CD4-positive, alpha-beta T cell treated with Interleukin-4 for 4 hours (primary cell): ENCODE data around the gene ADGRA3.
"Not testable (repeated sequence)": the region's sequence is repeated elsewhere in the genome, so short reads cannot be mapped to it uniquely, and the experiment has no call there.

Experiments
- DNase-seq: peaks from one replicate; pipeline ENCODE4 v3.0.0-alpha.2; 2020

Gene ADGRA3

GRCh38 chr4:22478426-22478825, 37.4 kb downstream of the ADGRA3 start:
- no peak for DNase-seq

- no peak for DNase-seq
Observed at GRCh38 chr4:22477813-22478182, 38.1 kb downstream of the ADGRA3 start.

GRCh38 chr4:22477136-22477812, 38.6 kb downstream of the ADGRA3 start:
- DNase-seq: no peak

- DNase-seq: no peak
Observed at GRCh38 chr4:22476011-22476410, 39.9 kb downstream of the ADGRA3 start.

- DNase-seq: not testable (repeated sequence)
Observed at GRCh38 chr4:22475311-22475646, 40.6 kb downstream of the ADGRA3 start.

GRCh38 chr4:22474636-22475310, 41.1 kb downstream of the ADGRA3 start:
- DNase-seq: no peak

- no peak for DNase-seq
Observed at GRCh38 chr4:22473268-22473667, 42.6 kb downstream of the ADGRA3 start.

- DNase-seq: no peak
Observed at GRCh38 chr4:22471999-22472461, 43.8 kb downstream of the ADGRA3 start.

- DNase-seq: no peak
Observed at GRCh38 chr4:22471419-22471818, 44.4 kb downstream of the ADGRA3 start.

- DNase-seq: no peak
Observed at GRCh38 chr4:22466581-22466980, 49.3 kb downstream of the ADGRA3 start.

GRCh38 chr4:22465996-22466395, 49.9 kb downstream of the ADGRA3 start:
- no peak for DNase-seq

- DNase-seq: no peak
Observed at GRCh38 chr4:22465349-22465748, 50.5 kb downstream of the ADGRA3 start.

- no peak for DNase-seq
Observed at GRCh38 chr4:22463179-22463578, 52.7 kb downstream of the ADGRA3 start.

- DNase-seq: no peak
Observed at GRCh38 chr4:22462688-22463087, 53.2 kb downstream of the ADGRA3 start.

- DNase-seq: no peak
Observed at GRCh38 chr4:22460266-22460665, 55.6 kb downstream of the ADGRA3 start.

- no peak for DNase-seq
Observed at GRCh38 chr4:22458098-22458497, 57.8 kb downstream of the ADGRA3 start.

- no peak for DNase-seq
Observed at GRCh38 chr4:22457348-22457747, 58.5 kb downstream of the ADGRA3 start.

GRCh38 chr4:22456291-22456690, 59.6 kb downstream of the ADGRA3 start:
- DNase-seq: no peak

- no peak for DNase-seq
Observed at GRCh38 chr4:22454955-22455354, 60.9 kb downstream of the ADGRA3 start.

- DNase-seq: no peak
Observed at GRCh38 chr4:22454216-22454838, 61.5 kb downstream of the ADGRA3 start.

- no peak for DNase-seq
Observed at GRCh38 chr4:22444813-22445212, 71.1 kb downstream of the ADGRA3 start.

- DNase-seq: no peak
Observed at GRCh38 chr4:22442956-22443355, 72.9 kb downstream of the ADGRA3 start.

- DNase-seq: no peak
Observed at GRCh38 chr4:22440999-22441398, 74.9 kb downstream of the ADGRA3 start.

GRCh38 chr4:22439947-22440346, 75.9 kb downstream of the ADGRA3 start:
- no peak for DNase-seq
